Cardiac fibroblast (primary cell): ENCODE results near the gene SLIT3.

Experiments
- DNase-seq, 2 donors: peaks; one replicate each; pipeline versions ENCODE4 v3.0.0 to v3.0.0-alpha.2; 2010; ENCODE audit warnings: low read depth in 2 of 2
- H3K4me3 ChIP-seq, 2 donors: replicated peaks in 1 of 2; 1 replicate in 1 of 2; 2 replicates in 1 of 2; pipeline ENCODE4 v1.5.1; 2011; ENCODE audit warnings: low read depth in 2 of 2, low read length in 2 of 2, mild to moderate bottlenecking in 2 of 2, moderate library complexity in 1 of 2
- CTCF ChIP-seq: IDR thresholded peaks from one replicate; pipeline ENCODE4 v1.5.1; 2011; ENCODE audit warnings: low read depth, mild to moderate bottlenecking, low read length, inconsistent platforms

Gene SLIT3

GRCh38 chr5:168858994-168859393 lies 441.9 kb downstream of the SLIT3 start:
- no peak overlapping the region for H3K4me3 ChIP-seq

GRCh38 chr5:168858371-168858770 lies 442.6 kb downstream of the SLIT3 start:
- no peak for DNase-seq
- no peak for TF ChIP-seq CTCF
- no peak overlapping the region for H3K4me3 ChIP-seq

More at GRCh38 chr5:168858994-168859393, 441.9 kb downstream of the SLIT3 start:
- no peak for TF ChIP-seq CTCF
- no peak for DNase-seq

- DNase-seq = no peak
- H3K4me3 ChIP-seq = no peak overlapping the region
- no peak for TF ChIP-seq CTCF
Measured at GRCh38 chr5:168853972-168854371, 447.0 kb downstream of the SLIT3 start.

GRCh38 chr5:168852329-168852728 lies 448.6 kb downstream of the SLIT3 start:
- H3K4me3 ChIP-seq = no peak overlapping the region
- TF ChIP-seq CTCF = no peak
- DNase-seq = no peak

- no peak for TF ChIP-seq CTCF
- DNase-seq = peak; percentile 75 to 76
- no peak overlapping the region for H3K4me3 ChIP-seq
Measured at GRCh38 chr5:168851902-168852321, 449.0 kb downstream of the SLIT3 start.

GRCh38 chr5:168850683-168851082 lies 450.3 kb downstream of the SLIT3 start:
- H3K4me3 ChIP-seq = no peak overlapping the region
- no peak for TF ChIP-seq CTCF
- no peak for DNase-seq

- no peak overlapping the region for H3K4me3 ChIP-seq
- DNase-seq = no peak
- no peak for TF ChIP-seq CTCF
Measured at GRCh38 chr5:168848569-168848968, 452.4 kb downstream of the SLIT3 start.
